Measurements from ENCODE around the gene ARHGAP21.
"Not testable (repeated sequence)": the region's sequence is repeated elsewhere in the genome, so short reads cannot be mapped to it uniquely, and the experiment has no call there.

ARHGAP21 gene

DNA sequence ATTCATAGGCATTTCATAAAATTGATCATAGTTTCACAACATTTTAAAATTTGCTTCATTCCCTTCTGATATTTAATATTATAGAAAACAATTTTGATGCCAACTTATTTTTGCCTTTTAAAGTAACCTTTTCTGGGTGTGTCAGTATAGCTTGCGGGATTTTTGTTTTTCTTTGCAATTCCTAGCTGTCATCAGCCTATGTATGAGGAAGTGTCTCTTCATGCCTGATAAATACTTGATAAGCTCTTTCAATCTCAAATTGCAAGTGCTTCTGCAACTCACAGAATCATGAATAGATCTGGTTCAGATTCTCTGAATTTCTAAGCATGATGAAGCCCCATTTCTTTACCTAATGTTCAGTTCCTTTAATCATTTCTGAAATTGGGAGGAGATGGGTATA, 28.0 kb upstream of the ARHGAP21 start:
- no peak overlapping the region for H3K4me3 ChIP-seq
- H3K9me3 ChIP-seq (replicated peaks in 1 of 11) = no peaks in the 10 kb centered on the region
- no peak overlapping the region for H3K4me2 ChIP-seq
- H3K36me3 ChIP-seq = no peaks in the 10 kb centered on the region
- no peak overlapping the region for H3K27ac ChIP-seq
- H3K27me3 ChIP-seq = no peaks in the 10 kb centered on the region
- no peaks in the 10 kb centered on the region for H4K20me1 ChIP-seq
- no peak for TF ChIP-seq Cebpa-rat (IDR thresholded peaks at IDR 0.05)
- H3K9ac ChIP-seq = no peak overlapping the region
- H3K4me1 ChIP-seq = 0 out of 20 replicates have a peak, but pooled peaks cover 0 to 5% (median 0%) of the 10 kb centered on the region in 10 experiments

DNA sequence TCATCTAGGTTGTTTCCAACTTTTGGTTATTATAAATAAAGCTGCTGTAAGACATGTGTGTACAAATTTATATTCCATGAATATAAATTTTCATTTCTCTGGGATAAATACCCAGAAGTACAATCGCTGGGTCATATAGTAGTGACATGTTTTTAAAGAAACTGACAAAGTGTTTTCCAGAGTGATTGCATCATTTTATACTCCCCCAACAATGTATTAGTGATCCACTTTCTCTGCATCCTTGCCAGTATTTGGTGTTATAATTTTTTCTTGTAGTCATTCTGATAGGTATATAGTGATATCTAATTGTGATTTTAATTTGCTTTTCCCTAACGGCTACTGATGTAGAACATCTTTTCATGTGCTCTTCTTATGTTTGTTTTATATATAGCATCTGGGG, 27.0 kb upstream of the ARHGAP21 start:
- H3K9me3 ChIP-seq (replicated peaks in 1 of 11) = no peaks in the 10 kb centered on the region
- no peaks in the 10 kb centered on the region for H3K27me3 ChIP-seq
- no peaks in the 10 kb centered on the region for H4K20me1 ChIP-seq
- H3K27ac ChIP-seq = no peak overlapping the region
- TF ChIP-seq Cebpa-rat (IDR thresholded peaks at IDR 0.05) = no peak
- H3K4me1 ChIP-seq = peaks cover 0 to 5% (median 0%) of the 10 kb centered on the region in 10 experiments; a peak in 5 of 20 replicates
- H3K4me2 ChIP-seq = no peak overlapping the region; a peak in 1 of 22 replicates
- no peak overlapping the region for H3K9ac ChIP-seq
- no peak overlapping the region for H3K4me3 ChIP-seq
- H3K36me3 ChIP-seq = no peaks in the 10 kb centered on the region

DNA sequence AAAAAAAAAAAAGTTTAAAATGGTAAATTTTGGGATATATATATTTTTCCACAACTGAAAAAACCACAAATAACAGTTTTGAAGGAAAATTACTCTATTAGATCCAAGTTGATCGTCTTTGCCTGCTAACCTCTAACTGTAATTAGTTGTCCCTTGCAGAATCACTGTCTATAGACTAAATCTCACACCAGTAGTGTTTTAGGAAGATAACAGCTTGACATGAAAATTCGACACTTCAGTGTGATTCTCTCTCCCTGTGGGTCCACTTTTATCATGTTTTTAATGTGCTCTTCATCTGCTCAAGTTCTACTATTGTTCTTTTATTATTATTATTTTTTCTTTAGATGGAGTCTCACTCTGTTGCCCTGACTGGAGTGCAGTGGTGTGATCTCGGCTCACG, 24.5 kb upstream of the ARHGAP21 start:
- no peaks in the 10 kb centered on the region for H4K20me1 ChIP-seq
- H3K27me3 ChIP-seq = no peaks in the 10 kb centered on the region
- no peak overlapping the region for H3K4me2 ChIP-seq
- TF ChIP-seq Cebpa-rat (IDR thresholded peaks at IDR 0.05) = no peak
- no peaks in the 10 kb centered on the region for H3K9me3 ChIP-seq (replicated peaks in 1 of 11)
- no peak overlapping the region for H3K27ac ChIP-seq
- peaks cover 9 to 21% (median 11%) of the 10 kb centered on the region in 10 experiments for H3K4me1 ChIP-seq
- no peak overlapping the region for H3K9ac ChIP-seq
- H3K36me3 ChIP-seq = no peaks in the 10 kb centered on the region
- no peak overlapping the region for H3K4me3 ChIP-seq

GRCh38 chr10:24744946-24745345, 21.3 kb upstream of the ARHGAP21 start:
- peaks cover 0 to 8% (median 0%) of the 10 kb centered on the region in 11 experiments; a peak in 2 of 22 replicates for H3K9me3 ChIP-seq (replicated peaks in 1 of 11)

DNA sequence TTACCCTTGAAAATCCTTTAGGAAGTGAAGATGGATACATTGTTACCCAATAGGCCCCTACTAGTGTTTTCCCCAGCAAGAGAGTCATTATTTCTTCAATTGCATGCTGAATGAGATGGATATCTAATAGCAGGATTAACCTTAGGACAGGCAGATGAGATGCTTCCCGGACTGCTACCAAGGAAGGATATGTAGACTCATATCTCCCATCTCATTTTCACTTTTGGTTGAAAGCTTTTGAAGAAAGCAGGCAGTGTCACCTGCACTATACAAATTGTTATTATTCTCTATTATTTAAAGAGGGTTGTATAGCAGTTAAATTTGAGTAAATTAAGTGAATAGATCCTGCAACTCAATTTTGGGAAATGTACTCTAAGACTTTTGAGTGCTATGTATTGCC, 17.0 kb upstream of the ARHGAP21 start:
- Histone ChIP-seq H4K20me1 (no peaks in the 10 kb centered on the region), H3K27ac (no peak overlapping the region), H3K27me3 (no peaks in the 10 kb centered on the region), H3K36me3 (no peaks in the 10 kb centered on the region), H3K4me2 (no peak overlapping the region), H3K4me3 (no peak overlapping the region), H3K9ac (no peak overlapping the region), H3K9me3 (replicated peaks in 1 of 11) (peaks cover 0 to 8% (median 0%) of the 10 kb centered on the region in 11 experiments; a peak in 2 of 22 replicates), H3K4me1 (peaks cover 9 to 16% (median 11%) of the 10 kb centered on the region in 10 experiments)
- TF ChIP-seq Cebpa-rat (IDR thresholded peaks at IDR 0.05) = no peak

More at GRCh38 chr10:24744946-24745345, 21.3 kb upstream of the ARHGAP21 start:
- Histone ChIP-seq H3K36me3 (no peaks in the 10 kb centered on the region), H3K4me1 (peaks cover 9 to 16% (median 11%) of the 10 kb centered on the region in 10 experiments), H3K4me3 (no peak overlapping the region), H3K27me3 (no peaks in the 10 kb centered on the region), H3K9ac (no peak overlapping the region), H4K20me1 (no peaks in the 10 kb centered on the region), H3K4me2 (peak overlapping the region; percentile 0 to 74 (median 39); a peak in 18 of 22 replicates), H3K27ac (no peak overlapping the region)
- TF ChIP-seq Cebpa-rat (IDR thresholded peaks at IDR 0.05) = no peak

- no peaks in the 10 kb centered on the region for H3K36me3 ChIP-seq
- H3K4me3 ChIP-seq = no peak overlapping the region
- no peak overlapping the region for H3K4me2 ChIP-seq
- H4K20me1 ChIP-seq = no peaks in the 10 kb centered on the region
- peaks cover 0 to 8% (median 0%) of the 10 kb centered on the region in 11 experiments; a peak in 2 of 22 replicates for H3K9me3 ChIP-seq (replicated peaks in 1 of 11)
- no peaks in the 10 kb centered on the region for H3K4me1 ChIP-seq
- H3K9ac ChIP-seq = no peak overlapping the region
- TF ChIP-seq Cebpa-rat (IDR thresholded peaks at IDR 0.05) = no peak
- no peaks in the 10 kb centered on the region for H3K27me3 ChIP-seq
- H3K27ac ChIP-seq = no peak overlapping the region
Measured at GRCh38 chr10:24737001-24737400, 13.3 kb upstream of the ARHGAP21 start.

DNA sequence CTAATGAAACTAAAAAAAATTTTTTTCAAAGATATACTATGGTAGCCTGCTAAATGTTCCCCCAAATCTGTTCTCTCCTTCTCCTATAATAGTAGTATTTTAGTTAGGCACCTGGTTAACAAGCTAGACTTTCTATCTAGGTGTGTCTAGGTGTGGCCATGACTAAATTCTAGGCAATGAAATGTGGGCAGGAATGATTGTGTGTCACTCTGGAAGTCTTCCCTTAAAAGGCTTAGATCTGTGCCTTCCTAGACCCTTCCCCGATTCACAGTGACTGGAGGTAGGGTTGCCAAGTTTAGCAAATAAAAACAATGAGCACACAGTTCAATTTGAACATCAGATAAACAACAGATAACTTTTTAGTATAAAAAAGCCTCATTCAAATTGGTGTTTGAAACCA, 8.3 kb upstream of the ARHGAP21 start:
- H3K27ac ChIP-seq = no peak overlapping the region
- H3K4me1 ChIP-seq = peaks cover 11 to 17% (median 14%) of the 10 kb centered on the region in 10 experiments
- TF ChIP-seq Cebpa-rat (IDR thresholded peaks at IDR 0.05) = no peak
- no peaks in the 10 kb centered on the region for H3K9me3 ChIP-seq (replicated peaks in 1 of 11)
- no peaks in the 10 kb centered on the region for H3K36me3 ChIP-seq
- H3K9ac ChIP-seq = no peak overlapping the region
- no peaks in the 10 kb centered on the region for H3K27me3 ChIP-seq
- H3K4me3 ChIP-seq = no peak overlapping the region
- no peak overlapping the region for H3K4me2 ChIP-seq
- H4K20me1 ChIP-seq = no peaks in the 10 kb centered on the region

DNA sequence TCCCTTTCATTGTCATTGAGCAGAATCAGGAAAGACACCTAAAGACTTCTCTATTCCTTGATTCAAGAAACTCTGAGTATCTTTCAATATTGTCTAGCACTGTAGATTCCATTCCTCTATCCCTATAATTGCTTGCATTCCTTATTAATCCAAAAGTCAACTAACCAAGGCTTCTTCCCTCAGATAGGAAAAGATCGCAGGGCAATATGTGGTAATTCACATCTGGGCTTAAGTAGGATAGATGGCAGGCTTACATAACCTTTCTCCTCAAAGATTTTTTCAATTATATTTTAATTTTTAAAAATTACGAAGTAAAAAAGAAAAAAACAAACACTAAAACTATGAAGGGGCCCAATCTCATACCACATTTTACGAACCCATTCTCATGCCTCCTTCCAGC, 7.1 kb upstream of the ARHGAP21 start:
- peaks cover 16 to 28% (median 24%) of the 10 kb centered on the region in 10 experiments for H3K4me1 ChIP-seq
- no peak overlapping the region for H3K9ac ChIP-seq
- TF ChIP-seq Cebpa-rat (IDR thresholded peaks at IDR 0.05) = no peak
- no peaks in the 10 kb centered on the region for H3K9me3 ChIP-seq (replicated peaks in 1 of 11)
- no peak overlapping the region for H3K4me3 ChIP-seq
- no peaks in the 10 kb centered on the region for H3K27me3 ChIP-seq
- no peaks in the 10 kb centered on the region for H3K36me3 ChIP-seq
- H3K27ac ChIP-seq = no peak overlapping the region
- no peak overlapping the region for H3K4me2 ChIP-seq
- no peaks in the 10 kb centered on the region for H4K20me1 ChIP-seq

GRCh38 chr10:24727786-24728185, 4.1 kb upstream of the ARHGAP21 start:
- no peaks in the 10 kb centered on the region for H3K9me3 ChIP-seq (replicated peaks in 1 of 11)
- no peak overlapping the region for H3K4me3 ChIP-seq
- H3K4me1 ChIP-seq = peaks cover 22 to 39% (median 34%) of the 10 kb centered on the region in 10 experiments
- H3K4me2 ChIP-seq = peak overlapping the region; percentile 53 to 95 (median 75)
- H3K36me3 ChIP-seq = no peaks in the 10 kb centered on the region
- no peaks in the 10 kb centered on the region for H4K20me1 ChIP-seq
- H3K27me3 ChIP-seq = no peaks in the 10 kb centered on the region
- peak overlapping the region in 9 of 11 experiments; percentile 18 to 86 (median 72); a peak in 17 of 22 replicates for H3K27ac ChIP-seq
- peak overlapping the region in 5 of 11 experiments; percentile 33 to 69 (median 55); a peak in 9 of 22 replicates for H3K9ac ChIP-seq
- TF ChIP-seq Cebpa-rat (IDR thresholded peaks at IDR 0.05) = no peak

DNA sequence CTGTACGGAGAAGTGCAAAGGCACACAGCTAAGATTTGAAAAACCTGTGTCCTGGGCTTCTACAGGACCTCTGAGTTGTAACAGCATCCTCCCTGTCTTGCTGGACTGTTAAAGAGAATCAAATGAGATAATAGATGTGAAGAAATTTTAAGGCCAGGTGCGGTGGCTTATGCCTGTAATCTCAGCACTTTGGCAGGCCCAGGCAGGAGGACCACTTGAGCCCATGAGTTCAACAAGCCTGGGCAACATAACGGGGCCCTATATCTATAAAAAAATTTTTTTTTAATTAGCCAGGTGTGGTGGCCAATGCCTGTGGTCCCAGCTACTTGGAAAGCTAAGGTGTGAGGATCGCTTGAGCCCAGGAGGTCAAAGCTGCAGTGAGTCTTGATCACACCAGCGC, 2.9 kb upstream of the ARHGAP21 start:
- Histone ChIP-seq H3K36me3 (peaks cover under 1 to 2% (median 2%) of the 10 kb centered on the region in 11 experiments; a peak in 17 of 22 replicates), H4K20me1 (peaks cover 2 to 11% (median 7%) of the 10 kb centered on the region in 11 experiments; a peak in 21 of 22 replicates), H3K9ac (peak overlapping the region in 6 of 11 experiments; percentile 14 to 69 (median 38); a peak in 8 of 22 replicates), H3K4me3 (no peak overlapping the region), H3K4me2 (peak overlapping the region; percentile 53 to 95 (median 75)), H3K27me3 (no peaks in the 10 kb centered on the region), H3K4me1 (peaks cover 27 to 45% (median 41%) of the 10 kb centered on the region in 10 experiments), H3K27ac (peak overlapping the region in 8 of 11 experiments; percentile 56 to 86 (median 75); a peak in 16 of 22 replicates), H3K9me3 (replicated peaks in 1 of 11) (no peaks in the 10 kb centered on the region)
- no peak for TF ChIP-seq Cebpa-rat (IDR thresholded peaks at IDR 0.05)

DNA sequence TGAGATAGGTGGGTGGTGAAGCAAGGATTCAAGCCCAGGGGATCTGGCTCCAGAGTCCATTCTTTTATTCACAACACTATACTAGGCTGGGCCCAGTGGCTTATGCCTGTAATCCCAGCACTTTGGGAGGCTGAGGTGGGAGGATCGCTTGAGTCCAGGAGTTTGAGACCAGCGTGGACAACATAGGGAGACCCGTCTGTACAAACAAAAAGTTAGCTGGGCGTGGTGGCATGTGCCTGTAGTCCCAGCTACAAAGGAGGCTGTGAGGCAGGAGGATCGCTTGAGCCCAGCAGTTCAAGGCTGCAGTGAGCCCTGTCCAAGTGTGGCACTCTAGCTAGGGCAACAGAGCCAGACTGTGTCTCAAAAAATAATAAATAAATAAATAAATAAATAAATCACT, 2.3 kb upstream of the ARHGAP21 start:
- not testable (repeated sequence) for H3K36me3 ChIP-seq; H3K9me3 ChIP-seq (replicated peaks in 1 of 11); H3K9ac ChIP-seq; H3K4me3 ChIP-seq; H3K27me3 ChIP-seq
- Histone ChIP-seq H3K27ac (peak overlapping the region in 4 of 11 experiments; percentile 68 to 86 (median 80); a peak in 7 of 22 replicates), H3K4me2 (peak overlapping the region in 7 of 11 experiments; percentile 28 to 97 (median 95); a peak in 9 of 22 replicates), H4K20me1 (peaks cover 8 to 17% (median 13%) of the 10 kb centered on the region in 11 experiments; a peak in 21 of 22 replicates), H3K4me1 (peaks cover 33 to 51% (median 47%) of the 10 kb centered on the region in 10 experiments)

Data from BLaER1 treated with 17β-estradiol and CSF1 and Interleukin-3, amounts not matched to agents 10 nM and 100 nM (cell line).